Right lobe of liver (tissue), 4 donors: ENCODE data around the gene MZT2B.
"Not testable (repeated sequence)": the region's sequence is repeated elsewhere in the genome, so short reads cannot be mapped to it uniquely, and the experiment has no call there.

Experiments
- POLR2A ChIP-seq: fragments of 450-650 bp; IDR thresholded peaks from one replicate; pipeline ENCODE4 v1.6.1; 2017; ENCODE audit warnings: antibody characterized with exemption, mild to moderate bottlenecking
- TF ChIP-seq, protein P1 (sequence below), 4 donors: fragments of 200-600 bp in 3 of 4; fragments of 450-650 bp in 1 of 4; IDR thresholded peaks; one replicate each; pipeline versions ENCODE4 v1.5.1 to v1.8.0; 2016 to 2022; ENCODE audit warnings: antibody characterized with exemption in 4 of 4, mild to moderate bottlenecking in 2 of 4
- donor health status: DM: no; HTN: no; CAD: no.
- donor health status: DM: no; HTN: no; CAD: no.
- donor health status: DM: no; HTN: yes; CAD: no.

DNA sequence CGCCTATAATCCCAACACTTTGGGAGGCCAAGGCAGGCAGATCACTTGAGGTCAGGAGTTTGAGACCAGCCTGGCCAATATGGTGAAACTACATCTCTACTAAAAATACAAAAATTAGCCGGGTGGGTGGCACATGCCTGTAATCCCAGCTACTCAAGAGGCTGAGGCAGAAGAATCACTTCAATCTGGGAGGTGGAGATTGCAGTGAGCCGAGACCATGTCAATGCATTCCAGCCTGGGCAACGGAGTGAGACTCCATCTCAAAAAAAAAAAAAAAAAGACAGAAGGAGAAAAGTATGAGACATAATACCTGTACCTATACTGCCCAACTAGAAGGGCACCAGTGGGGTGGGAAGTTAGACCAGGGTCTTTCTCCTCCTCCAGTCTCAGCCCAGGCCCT is 22.7 kb upstream of the MZT2B start:
- TF ChIP-seq, protein P1, sequence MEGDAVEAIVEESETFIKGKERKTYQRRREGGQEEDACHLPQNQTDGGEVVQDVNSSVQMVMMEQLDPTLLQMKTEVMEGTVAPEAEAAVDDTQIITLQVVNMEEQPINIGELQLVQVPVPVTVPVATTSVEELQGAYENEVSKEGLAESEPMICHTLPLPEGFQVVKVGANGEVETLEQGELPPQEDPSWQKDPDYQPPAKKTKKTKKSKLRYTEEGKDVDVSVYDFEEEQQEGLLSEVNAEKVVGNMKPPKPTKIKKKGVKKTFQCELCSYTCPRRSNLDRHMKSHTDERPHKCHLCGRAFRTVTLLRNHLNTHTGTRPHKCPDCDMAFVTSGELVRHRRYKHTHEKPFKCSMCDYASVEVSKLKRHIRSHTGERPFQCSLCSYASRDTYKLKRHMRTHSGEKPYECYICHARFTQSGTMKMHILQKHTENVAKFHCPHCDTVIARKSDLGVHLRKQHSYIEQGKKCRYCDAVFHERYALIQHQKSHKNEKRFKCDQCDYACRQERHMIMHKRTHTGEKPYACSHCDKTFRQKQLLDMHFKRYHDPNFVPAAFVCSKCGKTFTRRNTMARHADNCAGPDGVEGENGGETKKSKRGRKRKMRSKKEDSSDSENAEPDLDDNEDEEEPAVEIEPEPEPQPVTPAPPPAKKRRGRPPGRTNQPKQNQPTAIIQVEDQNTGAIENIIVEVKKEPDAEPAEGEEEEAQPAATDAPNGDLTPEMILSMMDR (IDR thresholded peaks at IDR 0.05) = not testable (repeated sequence)
- TF ChIP-seq POLR2A = not testable (repeated sequence)
